HG03280 (cell line): ENCODE data around the gene RNF113A.
"Not testable (repeated sequence)": the region's sequence is repeated elsewhere in the genome, so short reads cannot be mapped to it uniquely, and the experiment has no call there.

Experiments
- ATAC-seq: cut with Tn5 transposase; IDR thresholded peaks from one replicate; pipeline ENCODE4 v1.9.1; 2021; ENCODE audit warnings: mild to moderate bottlenecking, moderate library complexity; ENCODE audit not compliant: unreplicated experiment

RNF113A gene

DNA sequence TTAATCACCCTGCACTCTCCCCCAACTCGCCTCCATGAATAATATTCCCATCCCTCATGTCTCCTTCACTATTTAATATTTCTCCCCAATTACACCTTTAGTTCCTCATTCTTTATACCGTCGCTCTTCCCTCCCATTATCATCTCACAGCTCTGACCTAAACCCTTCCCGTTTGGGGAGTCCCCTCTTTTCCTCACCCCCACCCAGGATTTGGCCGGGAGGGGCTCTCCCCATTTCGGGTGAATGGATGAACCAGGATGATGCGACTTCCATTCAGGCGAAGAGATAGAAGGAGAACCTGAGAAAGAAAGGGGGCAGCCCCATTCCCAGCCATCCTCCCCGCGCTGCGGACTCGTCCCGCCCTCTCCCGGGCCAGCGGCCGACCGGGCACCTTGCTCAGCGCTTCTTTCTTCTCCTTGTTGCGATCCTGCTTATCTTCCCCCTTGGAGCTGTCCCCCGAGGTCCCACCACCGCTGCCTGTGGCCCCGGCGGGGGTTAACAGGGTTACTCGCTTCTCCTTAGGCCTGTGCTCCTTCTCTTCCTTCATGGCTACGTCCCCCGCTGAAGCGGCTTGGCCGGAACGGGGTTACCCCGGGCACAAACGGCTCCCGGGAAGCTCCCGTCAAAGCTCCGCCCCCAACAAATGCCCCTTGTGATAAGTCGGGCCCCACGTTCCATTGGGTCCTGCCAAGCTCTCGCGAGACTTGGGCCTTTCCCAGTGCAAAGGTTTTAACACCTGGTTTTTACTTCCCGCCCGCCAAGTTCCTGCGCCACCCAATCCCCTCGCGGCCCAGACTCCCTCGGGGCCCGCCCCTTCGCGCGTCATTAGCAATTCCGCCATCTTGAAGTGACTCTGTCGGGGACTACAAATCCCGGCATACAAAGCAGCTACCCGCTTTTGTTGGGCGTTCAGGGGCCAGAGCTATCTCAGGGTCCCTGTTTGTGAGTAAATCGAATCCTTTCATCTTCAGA, 18.9 kb downstream of the RNF113A start, which contains the start of gene UPF3B:
Gene UPF3B (minus strand): TSS at position 582 of the 972 bp plus-strand sequence. CDS start 35 bp downstream, at position 547.
- peak; percentile 99 for ATAC-seq

- no peak for ATAC-seq
Measured at GRCh38 chrX:119833905-119834304, 37.6 kb downstream of the RNF113A start.

- ATAC-seq = no peak
Measured at GRCh38 chrX:119828446-119828845, 43.1 kb downstream of the RNF113A start.

DNA sequence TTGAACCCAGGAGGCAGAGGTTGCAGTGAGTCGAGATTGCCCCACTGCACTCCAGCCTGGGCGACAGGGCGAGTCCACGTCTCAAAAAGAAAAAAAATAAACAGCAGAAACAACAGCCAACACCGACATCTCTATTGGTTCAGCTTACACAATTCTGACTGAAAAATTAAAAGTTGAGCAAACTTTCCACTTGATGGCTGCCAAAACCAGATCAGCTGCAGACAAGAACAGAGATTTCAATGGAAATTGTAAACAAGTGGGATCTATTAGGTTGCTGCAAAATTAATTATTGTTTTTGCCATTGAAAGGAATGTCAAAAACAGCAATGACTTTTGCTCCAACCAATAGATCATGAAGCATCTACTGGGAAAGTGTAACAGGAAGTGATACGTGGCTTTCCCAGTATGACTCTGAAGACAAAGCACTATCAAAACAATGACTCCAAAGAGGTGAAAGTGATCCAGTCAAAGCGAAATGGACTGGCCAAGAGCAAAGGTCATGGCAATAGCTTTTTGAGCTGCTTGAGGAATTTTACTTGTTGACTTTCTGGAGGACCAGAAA, 45.1 kb downstream of the RNF113A start:
- ATAC-seq = no peak

DNA sequence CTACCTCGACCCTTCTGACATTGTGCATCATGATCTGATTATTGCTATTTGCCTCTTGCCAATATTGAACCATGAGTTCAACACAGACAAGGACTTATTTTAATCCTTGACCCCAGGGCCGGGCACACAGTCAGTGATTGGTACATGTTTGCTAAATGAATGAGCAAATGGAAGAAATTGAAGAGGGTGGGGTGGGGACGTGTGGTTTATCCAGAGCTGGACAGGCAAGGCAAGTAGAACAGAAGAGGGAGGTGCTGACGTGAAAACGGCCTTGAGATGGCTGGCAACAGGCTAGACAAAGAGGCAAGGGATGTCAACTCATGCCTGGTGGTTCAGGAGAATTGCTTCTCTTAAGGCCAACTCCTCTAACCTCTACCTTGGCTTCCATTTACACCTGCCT, 47.3 kb downstream of the RNF113A start:
- ATAC-seq = not testable (repeated sequence)

- ATAC-seq = peak; percentile 98
Measured at GRCh38 chrX:119821703-119822102, 49.8 kb downstream of the RNF113A start.
